ENCODE measurements around the gene SERPINB6.
A peak's percentile ranks its signal among the peaks of the same experiment; 100 is the strongest.
"Not testable (repeated sequence)": the region's sequence is repeated elsewhere in the genome, so short reads cannot be mapped to it uniquely, and the experiment has no call there.

The SERPINB6 gene

DNA sequence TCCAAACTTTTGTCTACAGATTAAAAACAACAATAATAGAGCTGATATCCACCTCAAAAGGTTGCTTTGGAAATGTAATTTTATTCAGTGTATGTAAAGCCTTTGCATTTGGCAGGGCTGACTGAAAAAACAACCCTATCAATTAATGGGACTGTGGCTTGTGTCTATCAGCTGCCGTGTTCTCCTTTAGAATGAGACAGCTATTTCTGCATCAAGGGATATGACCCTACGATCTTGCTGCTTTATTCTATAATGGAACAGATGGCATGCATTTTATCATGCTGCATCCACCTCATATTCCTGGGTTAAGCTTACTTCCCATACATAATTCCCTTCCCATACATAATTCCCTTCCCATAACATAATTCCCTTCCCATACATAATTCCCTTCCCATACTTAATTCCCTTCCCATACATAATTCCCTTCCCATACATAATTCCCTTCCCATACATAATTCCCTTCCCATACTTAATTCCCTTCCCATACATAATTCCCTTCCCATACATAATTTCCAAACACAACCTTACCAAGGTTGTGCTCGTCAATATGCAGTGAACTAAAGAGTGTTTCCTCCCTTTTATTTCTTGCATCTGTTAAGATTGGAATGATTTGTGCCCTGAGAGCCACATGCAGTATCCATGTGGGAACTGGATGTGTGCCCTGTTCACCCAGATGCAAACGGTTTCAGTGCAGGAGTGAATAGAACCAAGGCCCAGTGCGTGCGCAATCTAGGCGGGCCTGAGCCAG lies 26.8 kb downstream of the SERPINB6 start:
- no peak overlapping the region for H3K4me3 ChIP-seq (ENCODE audit: low read length)
- no peak for DNase-seq
- H3K79me1 ChIP-seq (ENCODE audit: low read length), result no peaks in the 10 kb centered on the region

DNA sequence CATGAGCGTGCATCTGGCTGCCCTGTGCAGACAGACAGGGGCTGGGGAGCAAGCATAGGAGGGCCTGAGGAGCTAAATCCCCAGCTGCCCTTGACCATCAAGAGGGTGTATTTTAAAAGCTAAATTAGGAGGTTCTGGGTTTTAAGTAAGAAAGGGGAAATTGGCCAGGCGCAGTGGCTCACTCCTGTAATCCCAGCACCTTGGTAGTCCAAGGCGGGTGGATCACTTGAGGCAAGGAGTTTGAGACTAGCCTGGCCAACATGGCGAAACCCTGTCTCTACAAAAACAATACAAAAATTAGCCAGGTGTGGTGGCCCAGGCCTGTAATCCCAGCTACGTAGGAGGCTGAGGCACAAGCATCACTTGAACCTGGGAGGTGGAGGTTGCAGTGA lies 27.8 kb downstream of the SERPINB6 start:
- H4K8ac ChIP-seq (ENCODE audit: low read depth, low read length), result no peak overlapping the region
- H3K36me3 ChIP-seq (ENCODE audit: control insufficient read depth, insufficient read depth, low read length), result peaks cover 1% of the 10 kb centered on the region
- H2BK5ac ChIP-seq (ENCODE audit: low read length), result no peak overlapping the region
- H3K23ac ChIP-seq (ENCODE audit: low read length), result no peak overlapping the region
- WGBS (ENCODE audit: extremely low coverage, insufficient coverage, low lambda C conversion rate), result no CpG with 5 or more reads among the region's 5 CpGs
- no peak overlapping the region for H2AK5ac ChIP-seq (ENCODE audit: low read length)
- no peak overlapping the region for H2BK120ac ChIP-seq (ENCODE audit: low read depth, low read length)
- H2BK15ac ChIP-seq (replicated peaks; ENCODE audit: low read depth), result no peak overlapping the region
- DNase-seq, result no peak
- H3K4me2 ChIP-seq (ENCODE audit: low read length), result no peak overlapping the region
- no peak overlapping the region for H3K4me3 ChIP-seq (ENCODE audit: low read length)
- peak overlapping the region; percentile 19 for H3K27ac ChIP-seq (ENCODE audit: low read depth, low read length)
- H3K18ac ChIP-seq (ENCODE audit: low read length), result no peak overlapping the region
- peak overlapping the region; percentile 51 for H3K56ac ChIP-seq (ENCODE audit: low read length)
- no peaks in the 10 kb centered on the region for H3K79me2 ChIP-seq (ENCODE audit: control insufficient read depth, insufficient read depth, low read length)
- no peaks in the 10 kb centered on the region for H3K27me3 ChIP-seq (ENCODE audit: insufficient read depth, low read length, poor library complexity)
- peaks cover 4% of the 10 kb centered on the region for H3K4me1 ChIP-seq (ENCODE audit: control insufficient read depth, low read depth, low read length)
- H3K79me1 ChIP-seq (ENCODE audit: low read length), result no peaks in the 10 kb centered on the region
- H3K4ac ChIP-seq (ENCODE audit: low read depth, low read length), result no peak overlapping the region
- no peak overlapping the region for H3K9ac ChIP-seq (ENCODE audit: low read length)
- H4K5ac ChIP-seq (ENCODE audit: low read length), result no peak overlapping the region

More for the DNA sequence above, 26.8 kb downstream of the SERPINB6 start:
- Histone ChIP-seq H3K56ac (ENCODE audit: low read length) (no peak overlapping the region), H3K4me1 (ENCODE audit: control insufficient read depth, low read depth, low read length) (peaks cover 4% of the 10 kb centered on the region), H2BK5ac (ENCODE audit: low read length) (no peak overlapping the region), H3K4me2 (ENCODE audit: low read length) (no peak overlapping the region), H3K27ac (ENCODE audit: low read depth, low read length) (no peak overlapping the region), H2BK120ac (ENCODE audit: low read depth, low read length) (no peak overlapping the region), H2AK5ac (ENCODE audit: low read length) (no peak overlapping the region), H4K5ac (ENCODE audit: low read length) (no peak overlapping the region), H3K4ac (ENCODE audit: low read depth, low read length) (no peak overlapping the region), H3K36me3 (ENCODE audit: control insufficient read depth, insufficient read depth, low read length) (peaks cover 1% of the 10 kb centered on the region), H2BK15ac (replicated peaks; ENCODE audit: low read depth) (no peak overlapping the region), H4K8ac (ENCODE audit: low read depth, low read length) (no peak overlapping the region), H3K79me2 (ENCODE audit: control insufficient read depth, insufficient read depth, low read length) (no peaks in the 10 kb centered on the region), H3K27me3 (ENCODE audit: insufficient read depth, low read length, poor library complexity) (no peaks in the 10 kb centered on the region), H3K9ac (ENCODE audit: low read length) (no peak overlapping the region), H3K18ac (ENCODE audit: low read length) (no peak overlapping the region), H3K23ac (ENCODE audit: low read length) (no peak overlapping the region)
- 100% methylated on average over 1 of the region's 7 CpGs for WGBS (ENCODE audit: extremely low coverage, insufficient coverage, low lambda C conversion rate)

DNA sequence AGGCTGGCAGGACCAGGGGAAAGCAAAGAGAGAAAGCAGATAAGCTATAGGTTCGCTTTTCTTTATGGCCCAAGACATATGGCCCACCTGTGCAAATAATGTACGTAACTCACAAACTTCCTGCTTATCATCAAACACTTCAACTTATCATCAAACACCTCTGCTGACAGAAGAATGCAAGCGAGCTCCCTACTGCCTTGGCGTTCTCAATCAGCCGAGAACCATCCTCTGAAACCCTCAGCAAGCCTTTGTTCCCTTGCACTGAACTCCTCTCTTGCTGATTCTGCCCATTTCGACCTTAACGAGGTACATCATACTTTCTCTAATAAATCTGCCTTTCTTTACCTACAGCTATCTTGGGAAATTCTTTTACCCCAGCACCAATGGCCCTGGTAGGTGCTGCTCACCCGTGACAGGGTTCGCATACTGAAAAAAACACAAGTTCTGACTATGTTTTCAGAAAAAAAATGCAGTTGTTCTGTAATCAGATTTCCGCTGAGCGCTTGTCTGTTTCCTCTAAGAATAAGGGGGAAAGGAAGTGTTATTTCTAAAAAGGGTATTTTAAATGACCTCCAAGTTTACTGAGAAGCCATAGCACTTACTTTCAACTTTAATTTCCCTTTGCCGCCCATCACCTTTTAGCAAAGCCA lies 28.3 kb downstream of the SERPINB6 start:
- H3K27me3 ChIP-seq (ENCODE audit: insufficient read depth, low read length, poor library complexity), result no peaks in the 10 kb centered on the region
- no peak overlapping the region for H3K4ac ChIP-seq (ENCODE audit: low read depth, low read length)
- H3K9ac ChIP-seq (ENCODE audit: low read length), result no peak overlapping the region
- H3K23ac ChIP-seq (ENCODE audit: low read length), result no peak overlapping the region
- peaks cover 1% of the 10 kb centered on the region for H3K36me3 ChIP-seq (ENCODE audit: control insufficient read depth, insufficient read depth, low read length)
- no peak overlapping the region for H2AK5ac ChIP-seq (ENCODE audit: low read length)
- H3K4me2 ChIP-seq (ENCODE audit: low read length), result no peak overlapping the region
- H4K5ac ChIP-seq (ENCODE audit: low read length), result no peak overlapping the region
- no peak overlapping the region for H2BK120ac ChIP-seq (ENCODE audit: low read depth, low read length)
- no peak overlapping the region for H3K4me3 ChIP-seq (ENCODE audit: low read length)
- H3K4me1 ChIP-seq (ENCODE audit: control insufficient read depth, low read depth, low read length), result peaks cover 4% of the 10 kb centered on the region
- H3K79me1 ChIP-seq (ENCODE audit: low read length), result no peaks in the 10 kb centered on the region
- H2BK15ac ChIP-seq (replicated peaks; ENCODE audit: low read depth), result no peak overlapping the region
- H4K8ac ChIP-seq (ENCODE audit: low read depth, low read length), result no peak overlapping the region
- peak overlapping the region; percentile 51 for H3K56ac ChIP-seq (ENCODE audit: low read length)
- H2BK5ac ChIP-seq (ENCODE audit: low read length), result no peak overlapping the region
- H3K18ac ChIP-seq (ENCODE audit: low read length), result no peak overlapping the region
- no CpG with 5 or more reads among the region's 12 CpGs for WGBS (ENCODE audit: extremely low coverage, insufficient coverage, low lambda C conversion rate)
- H3K27ac ChIP-seq (ENCODE audit: low read depth, low read length), result peak overlapping the region; percentile 19
- DNase-seq, result peak; percentile 54
- no peaks in the 10 kb centered on the region for H3K79me2 ChIP-seq (ENCODE audit: control insufficient read depth, insufficient read depth, low read length)

DNA sequence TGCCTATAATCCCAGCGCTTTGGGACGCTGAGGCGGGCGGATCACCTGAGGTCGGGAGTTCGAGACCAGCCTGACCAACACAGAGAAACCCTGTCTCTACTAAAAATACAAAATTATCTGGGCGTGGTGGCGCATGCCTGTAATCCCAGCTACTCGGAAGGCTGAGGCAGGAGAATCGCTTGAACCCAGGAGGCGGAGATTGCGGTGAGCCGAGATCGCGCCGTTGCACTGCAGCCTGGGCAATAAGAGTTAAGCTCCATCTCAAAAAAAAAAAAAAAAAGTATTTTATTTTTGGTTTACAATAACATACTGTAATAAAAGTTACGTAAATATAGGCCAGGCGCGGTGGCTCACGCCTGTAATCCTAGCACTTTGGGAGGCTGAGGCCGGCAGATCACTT lies 29.3 kb downstream of the SERPINB6 start:
- H2BK120ac ChIP-seq (ENCODE audit: low read depth, low read length); DNase-seq; H3K4me3 ChIP-seq (ENCODE audit: low read length); H2BK5ac ChIP-seq (ENCODE audit: low read length); H3K79me2 ChIP-seq (ENCODE audit: control insufficient read depth, insufficient read depth, low read length); H3K79me1 ChIP-seq (ENCODE audit: low read length); H3K4me2 ChIP-seq (ENCODE audit: low read length); H3K23ac ChIP-seq (ENCODE audit: low read length); H3K27ac ChIP-seq (ENCODE audit: low read depth, low read length); H3K18ac ChIP-seq (ENCODE audit: low read length); H2BK15ac ChIP-seq (replicated peaks; ENCODE audit: low read depth); H4K5ac ChIP-seq (ENCODE audit: low read length); H3K4ac ChIP-seq (ENCODE audit: low read depth, low read length); H2AK5ac ChIP-seq (ENCODE audit: low read length); H3K36me3 ChIP-seq (ENCODE audit: control insufficient read depth, insufficient read depth, low read length); H3K27me3 ChIP-seq (ENCODE audit: insufficient read depth, low read length, poor library complexity); H3K9ac ChIP-seq (ENCODE audit: low read length); H4K8ac ChIP-seq (ENCODE audit: low read depth, low read length); H3K4me1 ChIP-seq (ENCODE audit: control insufficient read depth, low read depth, low read length); H3K56ac ChIP-seq (ENCODE audit: low read length): not testable (repeated sequence)
- WGBS (ENCODE audit: extremely low coverage, insufficient coverage, low lambda C conversion rate), result no CpG with 5 or more reads among the region's 21 CpGs

DNA sequence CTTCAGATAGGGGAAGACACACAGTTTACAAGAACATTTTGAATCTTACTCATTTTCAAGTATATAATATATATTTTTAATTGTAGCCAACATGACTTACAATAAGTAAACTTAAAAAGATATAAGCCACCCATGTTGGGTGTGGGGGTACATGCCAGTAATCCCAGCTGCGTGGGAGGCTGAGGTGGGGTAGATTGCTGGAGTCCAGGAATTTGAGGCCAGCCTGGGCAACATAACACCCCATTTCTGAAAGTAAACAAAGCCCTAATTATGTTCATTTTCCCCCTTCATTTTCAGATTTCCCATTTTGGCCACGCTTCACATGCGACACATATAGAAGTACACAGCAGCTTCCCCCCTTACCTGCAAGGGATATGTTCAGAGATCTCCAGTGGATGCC lies 30.5 kb downstream of the SERPINB6 start:
- H3K79me2 ChIP-seq (ENCODE audit: control insufficient read depth, insufficient read depth, low read length), result no peaks in the 10 kb centered on the region
- H3K79me1 ChIP-seq (ENCODE audit: low read length), result no peaks in the 10 kb centered on the region
- no peak overlapping the region for H3K27ac ChIP-seq (ENCODE audit: low read depth, low read length)
- no peak overlapping the region for H3K23ac ChIP-seq (ENCODE audit: low read length)
- no peak overlapping the region for H2BK5ac ChIP-seq (ENCODE audit: low read length)
- H3K4me2 ChIP-seq (ENCODE audit: low read length), result no peak overlapping the region
- H2BK120ac ChIP-seq (ENCODE audit: low read depth, low read length), result no peak overlapping the region
- no peak overlapping the region for H3K9ac ChIP-seq (ENCODE audit: low read length)
- H3K56ac ChIP-seq (ENCODE audit: low read length), result no peak overlapping the region
- no peak overlapping the region for H3K4me3 ChIP-seq (ENCODE audit: low read length)
- H3K18ac ChIP-seq (ENCODE audit: low read length), result no peak overlapping the region
- no peaks in the 10 kb centered on the region for H3K36me3 ChIP-seq (ENCODE audit: control insufficient read depth, insufficient read depth, low read length)
- no peak for DNase-seq
- no peak overlapping the region for H4K8ac ChIP-seq (ENCODE audit: low read depth, low read length)
- no peak overlapping the region for H3K4ac ChIP-seq (ENCODE audit: low read depth, low read length)
- no peaks in the 10 kb centered on the region for H3K27me3 ChIP-seq (ENCODE audit: insufficient read depth, low read length, poor library complexity)
- no peak overlapping the region for H4K5ac ChIP-seq (ENCODE audit: low read length)
- WGBS (ENCODE audit: extremely low coverage, insufficient coverage, low lambda C conversion rate), result no CpG with 5 or more reads among the region's 3 CpGs
- H2AK5ac ChIP-seq (ENCODE audit: low read length), result no peak overlapping the region
- peaks cover 4% of the 10 kb centered on the region for H3K4me1 ChIP-seq (ENCODE audit: control insufficient read depth, low read depth, low read length)
- no peak overlapping the region for H2BK15ac ChIP-seq (replicated peaks; ENCODE audit: low read depth)
